A549 (cell line): ENCODE data around the gene DUSP2.

Experiments
- CTCF ChIP-seq: fragments of >200 bp; sonication (Bioruptor Twin); formaldehyde crosslinking; IDR thresholded peaks from 3 replicates; pipeline ENCODE4 v1.5.1; 2016
- ELK1 ChIP-seq: fragments of 150-350 bp; IDR thresholded peaks from 2 replicates; pipeline ENCODE4 v1.6.1; 2014; ENCODE audit warnings: low read depth, mild to moderate bottlenecking, low read length
- ESRRA ChIP-seq: fragments of 150-350 bp; IDR thresholded peaks from 2 replicates; pipeline ENCODE4 v1.6.1; 2014; ENCODE audit warnings: mild to moderate bottlenecking, low read length, borderline replicate concordance
- HOXB13 ChIP-seq: fragments of 250-450 bp; sonication (Bioruptor Pico); IDR thresholded peaks from 2 replicates; pipeline ENCODE4 v1.5.0; 2020; ENCODE audit warnings: low read depth, mild to moderate bottlenecking, moderate library complexity
- JUNB ChIP-seq: fragments of >200 bp; sonication (Bioruptor Twin); formaldehyde crosslinking; IDR thresholded peaks from 2 replicates; pipeline ENCODE4 v1.6.1; 2016
- MAFK ChIP-seq: fragments of 450-650 bp; IDR thresholded peaks from 2 replicates; pipeline ENCODE4 v1.6.1; 2014; ENCODE audit not compliant: partially characterized antibody
- MAX ChIP-seq: IDR thresholded peaks from 2 replicates; pipeline ENCODE4 v1.6.1; 2012
- MAZ ChIP-seq: fragments of 150-350 bp; IDR thresholded peaks from 2 replicates; pipeline ENCODE4 v1.6.1; 2014; ENCODE audit warnings: antibody characterized with exemption, low read depth, low read length, borderline replicate concordance
- MYC ChIP-seq: IDR thresholded peaks from 2 replicates; pipeline ENCODE4 v1.6.1; 2012; ENCODE audit warnings: mild to moderate bottlenecking, inconsistent platforms, low read length, improper control_type of control experiment, borderline replicate concordance
- NPAS2 ChIP-seq: fragments of 250-450 bp; sonication (Bioruptor Pico); IDR thresholded peaks from 2 replicates; pipeline ENCODE4 v1.8.0; 2022; ENCODE audit warnings: mild to moderate bottlenecking, moderate library complexity, borderline replicate concordance
- POLR2A ChIP-seq: IDR thresholded peaks from 2 replicates; pipeline ENCODE4 v1.6.1; 2012; ENCODE audit warnings: mild to moderate bottlenecking, low read length
- RCOR1 ChIP-seq: fragments of 150-350 bp; IDR thresholded peaks from 2 replicates; pipeline ENCODE4 v1.6.1; 2014; ENCODE audit warnings: antibody characterized with exemption, low read length, low read depth
- SMC3 ChIP-seq: fragments of >200 bp; sonication (Bioruptor Twin); formaldehyde crosslinking; IDR thresholded peaks from 3 replicates; pipeline ENCODE4 v1.6.1; 2018; ENCODE audit warnings: inconsistent platforms
- USF2 ChIP-seq: fragments of 450-650 bp; IDR thresholded peaks from 2 replicates; pipeline ENCODE4 v1.6.1; 2014; ENCODE audit warnings: antibody characterized with exemption

GRCh38 chr2:96146881-96147592 is 1.8 kb upstream of the DUSP2 start:
- TF ChIP-seq CTCF (no peak), NPAS2 (CRISPR knock-in tag) (no peak), HOXB13 (CRISPR knock-in tag) (no peak), MAX (no peak), POLR2A (no peak), ESRRA (no peak), RCOR1 (no peak), JUNB (no peak), SMC3 (no peak), MAZ (no peak), USF2 (no peak), ELK1 (no peak), MYC (no peak), MAFK (no peak)
